Panc1 (cell line): ENCODE measurements around the gene PLK5. TPM values are rescaled to one million over a fixed set of nuclear protein-coding genes. Genes with fewer than 3 reads are reported as not detected.
"Not testable (repeated sequence)": the region's sequence is repeated elsewhere in the genome, so short reads cannot be mapped to it uniquely, and the experiment has no call there.

Experiments used
- ATAC-seq: fragments of 200-7000 bp; cut with Tn5 transposase; 2 replicates; pipeline ENCODE4 v1.9.1; 2020; ENCODE audit warnings: mild to moderate bottlenecking, moderate library complexity
- BruUV-seq: library from RNA; stranded (reverse); fragments of 400-500 nt; replicated peaks from 2 replicates; lab custom pipeline; 2021; lab: Mats Ljungman, UMichigan
- CTCF ChIA-PET: fragments of 300-600 bp; sonication (Branson Sonifier 250); formaldehyde crosslinking; loops from one replicate; lab custom pipeline; 2022; ENCODE audit warnings: antibody characterized with exemption; lab: Charles Lee
- POLR2A ChIA-PET: fragments of 300-600 bp; sonication (Branson Sonifier 250); formaldehyde crosslinking; loops from one replicate; lab custom pipeline; 2022; ENCODE audit warnings: antibody characterized with exemption; lab: Charles Lee
- DNase-seq: peaks from one replicate; pipeline ENCODE4 v3.0.0-alpha.2; 2010; ENCODE audit warnings: low read depth, low spot score
- H3K27ac ChIP-seq: 2 replicates; pipeline ENCODE4 v1.5.1; 2011; ENCODE audit warnings: mild to moderate bottlenecking, low read length, inconsistent platforms
- H3K27me3 ChIP-seq: fragments of 200-500 bp; sonication (Bioruptor generic); 2 replicates; pipeline ENCODE4 v1.6.0; 2014; ENCODE audit warnings: low read length, inconsistent platforms; ENCODE audit not compliant: control insufficient read depth, insufficient read depth
- H3K36me3 ChIP-seq: fragments of 200-500 bp; sonication (Bioruptor generic); 2 replicates; pipeline ENCODE4 v1.5.1; 2014; ENCODE audit warnings: inconsistent platforms, mild to moderate bottlenecking, low read length, moderate library complexity; ENCODE audit not compliant: control insufficient read depth, insufficient read depth
- H3K4me1 ChIP-seq: 2 replicates; pipeline ENCODE4 v1.5.1; 2011; ENCODE audit warnings: inconsistent platforms, mild to moderate bottlenecking, low read length, moderate library complexity; ENCODE audit not compliant: control insufficient read depth, insufficient read depth
- H3K4me3 ChIP-seq, 2 experiments: 2 replicates each; pipeline ENCODE4 v1.5.1; 2011 to 2012; ENCODE audit warnings: low read depth in 2 of 2, low read length in 2 of 2, mild to moderate bottlenecking in 2 of 2, inconsistent platforms in 1 of 2, moderate library complexity in 1 of 2
- H3K9me3 ChIP-seq: fragments of 200-500 bp; sonication (Bioruptor generic); 2 replicates; pipeline ENCODE4 v1.5.1; 2014; ENCODE audit warnings: low read depth, mild to moderate bottlenecking, inconsistent platforms, low read length, moderate library complexity; ENCODE audit not compliant: control insufficient read depth, insufficient read depth
- CTCF ChIP-seq: fragments of 450-650 bp; IDR thresholded peaks from 2 replicates; pipeline ENCODE4 v1.5.1; 2017; ENCODE audit warnings: mild to moderate bottlenecking
- POLR2AphosphoS5 ChIP-seq: IDR thresholded peaks from 2 replicates; pipeline ENCODE4 v1.6.1; 2012; ENCODE audit warnings: mild to moderate bottlenecking, low read depth, low read length, moderate library complexity
- SIN3A ChIP-seq: IDR thresholded peaks from 2 replicates; pipeline ENCODE4 v1.6.1; 2012; ENCODE audit warnings: low read depth, mild to moderate bottlenecking, low read length, moderate library complexity, borderline replicate concordance; ENCODE audit not compliant: insufficient read depth
- TCF7L2 ChIP-seq: IDR thresholded peaks from 2 replicates; pipeline ENCODE4 v1.6.1; 2011; ENCODE audit warnings: mild to moderate bottlenecking, low read depth, low read length, inconsistent platforms
- in situ Hi-C: cut with HindIII; loops from 2 replicates; pipeline ENCODE4 v1.10.0; 2016; ENCODE audit warnings: low sequenced_read_pairs, low pct_unique_long_range_greater_than_20kb
- intact Hi-C: fragments of 100-400 bp; cut with micrococcal nuclease; formaldehyde crosslinking; loops from one replicate; pipeline ENCODE4 v1.10.0; 2022; ENCODE audit not compliant: unreplicated experiment
- total RNA-seq: library from RNA; stranded (reverse); gene quantifications from one replicate; pipeline ENCODE4 v1.2.1, GENCODE V29; 2021; ENCODE audit not compliant: unreplicated experiment
- TF ChIP-seq, protein P1 (sequence below), 2 experiments: IDR thresholded peaks; 2 replicates each; pipeline ENCODE4 v1.6.1; 2011 to 2012; ENCODE audit warnings: low read depth in 2 of 2, control low read depth in 1 of 2, low read length in 1 of 2, mild to moderate bottlenecking in 1 of 2, moderate library complexity in 1 of 2; ENCODE audit not compliant: insufficient read depth in 1 of 2

Gene PLK5
- total RNA-seq, 1 experiment from 2014 or later, result not detected

GRCh38 chr19:1496714-1497577 is 26.9 kb upstream of the PLK5 start:
- Histone ChIP-seq H3K9me3 (no peaks in the 10 kb centered on the region), H3K36me3 (no peaks in the 10 kb centered on the region), H3K4me1 (no peaks in the 10 kb centered on the region; the same call in 1 of the 2 replicates), H3K27me3 (no peaks in the 10 kb centered on the region), H3K27ac (no peak overlapping the region), H3K4me3 (no peak overlapping the region)
- no TSS peak for BruUV-seq
- POLR2A ChIA-PET, result no interaction called here
- in situ Hi-C loops (no loop called here), intact Hi-C loops (no loop called here)
- no peak for TF ChIP-seq SIN3A
- no peak for TF ChIP-seq TCF7L2
- TF ChIP-seq, protein P1, sequence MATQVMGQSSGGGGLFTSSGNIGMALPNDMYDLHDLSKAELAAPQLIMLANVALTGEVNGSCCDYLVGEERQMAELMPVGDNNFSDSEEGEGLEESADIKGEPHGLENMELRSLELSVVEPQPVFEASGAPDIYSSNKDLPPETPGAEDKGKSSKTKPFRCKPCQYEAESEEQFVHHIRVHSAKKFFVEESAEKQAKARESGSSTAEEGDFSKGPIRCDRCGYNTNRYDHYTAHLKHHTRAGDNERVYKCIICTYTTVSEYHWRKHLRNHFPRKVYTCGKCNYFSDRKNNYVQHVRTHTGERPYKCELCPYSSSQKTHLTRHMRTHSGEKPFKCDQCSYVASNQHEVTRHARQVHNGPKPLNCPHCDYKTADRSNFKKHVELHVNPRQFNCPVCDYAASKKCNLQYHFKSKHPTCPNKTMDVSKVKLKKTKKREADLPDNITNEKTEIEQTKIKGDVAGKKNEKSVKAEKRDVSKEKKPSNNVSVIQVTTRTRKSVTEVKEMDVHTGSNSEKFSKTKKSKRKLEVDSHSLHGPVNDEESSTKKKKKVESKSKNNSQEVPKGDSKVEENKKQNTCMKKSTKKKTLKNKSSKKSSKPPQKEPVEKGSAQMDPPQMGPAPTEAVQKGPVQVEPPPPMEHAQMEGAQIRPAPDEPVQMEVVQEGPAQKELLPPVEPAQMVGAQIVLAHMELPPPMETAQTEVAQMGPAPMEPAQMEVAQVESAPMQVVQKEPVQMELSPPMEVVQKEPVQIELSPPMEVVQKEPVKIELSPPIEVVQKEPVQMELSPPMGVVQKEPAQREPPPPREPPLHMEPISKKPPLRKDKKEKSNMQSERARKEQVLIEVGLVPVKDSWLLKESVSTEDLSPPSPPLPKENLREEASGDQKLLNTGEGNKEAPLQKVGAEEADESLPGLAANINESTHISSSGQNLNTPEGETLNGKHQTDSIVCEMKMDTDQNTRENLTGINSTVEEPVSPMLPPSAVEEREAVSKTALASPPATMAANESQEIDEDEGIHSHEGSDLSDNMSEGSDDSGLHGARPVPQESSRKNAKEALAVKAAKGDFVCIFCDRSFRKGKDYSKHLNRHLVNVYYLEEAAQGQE (IDR thresholded peaks at IDR 0.05; ENCODE audit: insufficient read depth in 1 of 2, low read depth in 2 of 2, low read length in 1 of 2), result no peak
- TF ChIP-seq POLR2AphosphoS5, result no peak
- no peak for TF ChIP-seq CTCF
- CTCF ChIA-PET, result no interaction called here
- DNase-seq (no peak), ATAC-seq (no peak)

GRCh38 chr19:1497578-1498235 is 26.2 kb upstream of the PLK5 start:
- POLR2A ChIA-PET, result no interaction called here
- ATAC-seq (no peak), DNase-seq (no peak)
- no peaks in the 10 kb centered on the region for H3K4me1 ChIP-seq
- intact Hi-C loops, result no loop called here
- no peaks in the 10 kb centered on the region for H3K9me3 ChIP-seq
- H3K36me3 ChIP-seq, result no peaks in the 10 kb centered on the region
- H3K27ac ChIP-seq, result no peak overlapping the region
- in situ Hi-C loops, result no loop called here
- no peak overlapping the region for H3K4me3 ChIP-seq
- no peaks in the 10 kb centered on the region for H3K27me3 ChIP-seq
- CTCF ChIA-PET, result no interaction called here
- TF ChIP-seq, protein P1 (IDR thresholded peaks at IDR 0.05; ENCODE audit: insufficient read depth in 1 of 2, low read depth in 2 of 2, low read length in 1 of 2), result no peak
- TF ChIP-seq TCF7L2, result no peak
- TF ChIP-seq SIN3A, result no peak
- TF ChIP-seq CTCF, result no peak
- no peak for TF ChIP-seq POLR2AphosphoS5
- no TSS peak for BruUV-seq

DNA sequence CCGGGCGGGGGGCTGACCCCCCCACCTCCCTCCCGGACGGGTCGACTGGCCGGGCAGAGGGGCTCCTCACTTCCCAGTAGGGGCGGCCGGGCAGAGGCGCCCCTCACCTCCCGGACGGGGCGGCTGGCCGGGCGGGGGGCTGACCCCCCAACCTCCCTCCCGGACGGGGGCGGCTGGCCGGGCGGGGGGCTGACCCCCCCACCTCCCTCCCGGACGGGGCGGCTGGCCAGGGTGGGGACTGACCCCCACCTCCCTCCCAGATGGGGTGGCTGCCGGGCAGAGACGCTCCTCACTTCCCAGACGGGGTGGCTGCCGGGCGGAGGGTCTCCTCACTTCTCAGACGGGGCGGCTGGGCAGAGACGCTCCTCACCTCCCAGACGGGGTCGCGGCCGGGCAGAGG is 24.6 kb upstream of the PLK5 start:
- BruUV-seq, H3K27me3 ChIP-seq, intact Hi-C loops, H3K27ac ChIP-seq, H3K4me1 ChIP-seq, in situ Hi-C loops, CTCF ChIA-PET, POLR2A ChIA-PET, H3K4me3 ChIP-seq, H3K9me3 ChIP-seq, ATAC-seq, H3K36me3 ChIP-seq, DNase-seq: not testable (repeated sequence)
